HEK293T (cell line): ENCODE measurements around the gene HEMK1.

Experiments used
- ARNT ChIP-seq: fragments of 450-650 bp; IDR thresholded peaks from 2 replicates; pipeline ENCODE4 v1.6.1; 2017; ENCODE audit warnings: mild to moderate bottlenecking
- BHLHE40 ChIP-seq: fragments of 450-650 bp; IDR thresholded peaks from 2 replicates; pipeline ENCODE4 v1.6.1; 2016; ENCODE audit warnings: mild to moderate bottlenecking, moderate library complexity, borderline replicate concordance
- CTBP1 ChIP-seq: fragments of 450-650 bp; IDR thresholded peaks from 2 replicates; pipeline ENCODE4 v1.6.1; 2016; ENCODE audit warnings: borderline replicate concordance
- ELF4 ChIP-seq: fragments of 450-650 bp; IDR thresholded peaks from 2 replicates; pipeline ENCODE4 v1.6.1; 2017; ENCODE audit warnings: antibody characterized with exemption
- FOXA1 ChIP-seq: fragments of 450-650 bp; IDR thresholded peaks from 2 replicates; pipeline ENCODE4 v1.6.1; 2016; ENCODE audit warnings: mild to moderate bottlenecking
- FOXK2 ChIP-seq: fragments of 450-650 bp; IDR thresholded peaks from 2 replicates; pipeline ENCODE4 v1.6.1; 2016; ENCODE audit warnings: mild to moderate bottlenecking
- FOXM1 ChIP-seq: fragments of 450-650 bp; IDR thresholded peaks from 2 replicates; pipeline ENCODE4 v1.6.1; 2017; ENCODE audit warnings: mild to moderate bottlenecking, borderline replicate concordance
- HDGF ChIP-seq: fragments of 450-650 bp; IDR thresholded peaks from 2 replicates; pipeline ENCODE4 v1.6.1; 2017; ENCODE audit warnings: antibody characterized with exemption, borderline replicate concordance
- LEF1 ChIP-seq: fragments of 450-650 bp; IDR thresholded peaks from 2 replicates; pipeline ENCODE4 v1.6.1; 2017; ENCODE audit warnings: mild to moderate bottlenecking, borderline replicate concordance
- NFRKB ChIP-seq: fragments of 450-650 bp; IDR thresholded peaks from 2 replicates; pipeline ENCODE4 v1.6.1; 2016; ENCODE audit warnings: mild to moderate bottlenecking, moderate library complexity
- SP1 ChIP-seq: fragments of 450-650 bp; IDR thresholded peaks from 2 replicates; pipeline ENCODE4 v1.6.1; 2017
- SUZ12 ChIP-seq: fragments of 450-650 bp; IDR thresholded peaks from 2 replicates; pipeline ENCODE4 v1.6.1; 2016; ENCODE audit warnings: mild to moderate bottlenecking
- TARDBP ChIP-seq: fragments of 450-650 bp; IDR thresholded peaks from 2 replicates; pipeline ENCODE4 v1.6.1; 2016
- ZNF384 ChIP-seq: fragments of 450-650 bp; IDR thresholded peaks from 2 replicates; pipeline ENCODE4 v1.6.1; 2016

DNA sequence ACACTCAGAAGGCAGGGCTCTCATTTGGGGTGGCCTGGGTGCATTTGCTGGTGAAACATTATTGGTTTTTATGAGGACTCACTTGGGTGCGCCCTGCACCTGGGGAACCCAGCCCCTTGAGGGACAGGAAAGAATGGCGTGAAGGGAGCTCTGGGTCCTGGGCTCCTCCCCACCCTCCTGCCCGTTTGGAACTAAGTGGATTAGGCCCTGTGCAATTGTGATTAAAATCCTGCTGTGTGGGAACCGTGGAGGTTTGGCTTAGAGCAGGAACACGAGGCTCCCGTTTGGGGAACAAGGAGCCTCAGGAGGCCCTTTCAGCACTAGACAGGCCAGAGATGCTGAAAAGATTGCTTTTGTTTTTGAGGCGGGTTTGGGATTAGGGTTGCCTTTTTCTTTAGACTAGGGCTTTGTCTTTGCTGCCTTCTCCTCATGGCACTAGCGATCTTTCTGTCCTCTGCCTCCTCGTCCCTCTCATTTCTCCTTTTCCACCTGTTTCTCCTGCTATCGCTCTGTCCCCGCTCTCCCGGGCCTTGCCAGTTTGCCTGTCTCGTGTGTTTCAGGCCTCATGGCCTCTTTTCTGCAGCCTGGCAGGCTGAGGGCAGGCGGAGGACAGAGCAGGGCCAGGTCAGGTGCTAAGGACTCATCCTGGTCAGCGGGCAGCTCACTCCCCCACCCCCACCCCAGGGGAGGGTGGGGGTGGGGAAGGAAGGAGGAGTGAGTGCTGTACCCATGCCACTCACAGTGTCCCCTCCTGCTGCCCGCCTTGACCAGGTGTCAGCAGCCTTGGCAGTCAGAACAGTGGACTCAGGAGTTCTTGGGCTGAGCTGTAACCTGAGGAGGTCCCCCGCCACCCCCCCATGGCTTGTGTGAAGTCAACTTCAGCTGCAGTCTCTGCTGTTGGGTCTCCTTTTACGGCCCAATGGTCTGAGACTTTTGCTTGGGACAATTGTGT, 56.2 kb downstream of the HEMK1 start:
- TF ChIP-seq FOXK2 (no peak), FOXM1 (no peak), SP1 (no peak), NFRKB (no peak), HDGF (no peak), BHLHE40 (no peak), ARNT (no peak), LEF1 (no peak), FOXA1 (no peak), CTBP1 (no peak), ZNF384 (no peak), TARDBP (no peak), SUZ12 (no peak), ELF4 (no peak)
